A673 (cell line): Measurements from ENCODE around the gene MOCS3.

ENCODE experiments used
- EZH2 ChIP-seq: fragments of 200-600 bp; sonication (generic); IDR thresholded peaks from 2 replicates; pipeline ENCODE4 v1.6.1; 2017; ENCODE audit warnings: borderline replicate concordance, low read depth, mild to moderate bottlenecking, mixed read lengths, antibody characterized with exemption, low read length; ENCODE audit not compliant: poor library complexity, severe bottlenecking
- TF ChIP-seq, protein P1 (sequence below): fragments of 300-800, 200-600 bp; sonication (generic); conservative IDR thresholded peaks from 2 replicates; pipeline ENCODE4 v1.5.1; 2017; ENCODE audit warnings: low read depth, mild to moderate bottlenecking, antibody characterized with exemption, low read length, moderate library complexity, mixed read lengths

GRCh38 chr20:51001430-51002265, 43.0 kb downstream of the MOCS3 start:
- TF ChIP-seq, protein P1, sequence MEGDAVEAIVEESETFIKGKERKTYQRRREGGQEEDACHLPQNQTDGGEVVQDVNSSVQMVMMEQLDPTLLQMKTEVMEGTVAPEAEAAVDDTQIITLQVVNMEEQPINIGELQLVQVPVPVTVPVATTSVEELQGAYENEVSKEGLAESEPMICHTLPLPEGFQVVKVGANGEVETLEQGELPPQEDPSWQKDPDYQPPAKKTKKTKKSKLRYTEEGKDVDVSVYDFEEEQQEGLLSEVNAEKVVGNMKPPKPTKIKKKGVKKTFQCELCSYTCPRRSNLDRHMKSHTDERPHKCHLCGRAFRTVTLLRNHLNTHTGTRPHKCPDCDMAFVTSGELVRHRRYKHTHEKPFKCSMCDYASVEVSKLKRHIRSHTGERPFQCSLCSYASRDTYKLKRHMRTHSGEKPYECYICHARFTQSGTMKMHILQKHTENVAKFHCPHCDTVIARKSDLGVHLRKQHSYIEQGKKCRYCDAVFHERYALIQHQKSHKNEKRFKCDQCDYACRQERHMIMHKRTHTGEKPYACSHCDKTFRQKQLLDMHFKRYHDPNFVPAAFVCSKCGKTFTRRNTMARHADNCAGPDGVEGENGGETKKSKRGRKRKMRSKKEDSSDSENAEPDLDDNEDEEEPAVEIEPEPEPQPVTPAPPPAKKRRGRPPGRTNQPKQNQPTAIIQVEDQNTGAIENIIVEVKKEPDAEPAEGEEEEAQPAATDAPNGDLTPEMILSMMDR, result no peak
- no peak for TF ChIP-seq EZH2
